GM21717 (cell line): ENCODE results near the gene TNFRSF1A.
"Not testable (repeated sequence)": the region's sequence is repeated elsewhere in the genome, so short reads cannot be mapped to it uniquely, and the experiment has no call there.

Source experiments
- ATAC-seq: cut with Tn5 transposase; IDR thresholded peaks from one replicate; pipeline ENCODE4 v1.9.1; 2021; ENCODE audit warnings: mild to moderate bottlenecking, moderate library complexity; ENCODE audit not compliant: unreplicated experiment

Gene TNFRSF1A

DNA sequence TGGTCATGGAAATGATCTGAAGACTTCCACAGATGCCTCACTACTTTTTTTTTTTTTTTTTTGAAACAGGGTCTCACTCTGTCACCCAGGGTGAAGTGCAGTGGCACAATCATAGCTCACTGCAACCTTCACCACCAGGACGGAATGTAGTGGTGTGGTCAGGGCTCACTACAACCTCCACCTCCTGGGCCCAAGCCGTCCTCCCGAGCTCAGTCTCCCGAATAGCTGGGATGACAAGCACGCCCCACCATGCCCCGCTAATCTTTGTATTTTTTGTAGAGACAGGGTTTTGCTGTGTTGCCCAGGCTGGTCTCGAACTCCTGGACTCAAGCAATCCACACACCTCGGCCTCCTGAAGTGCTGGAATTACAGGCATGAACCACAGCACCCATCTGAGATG lies 3.3 kb downstream of the TNFRSF1A start:
- not testable (repeated sequence) for ATAC-seq

GRCh38 chr12:6337958-6338433 lies 3.9 kb downstream of the TNFRSF1A start:
- no peak for ATAC-seq

- ATAC-seq, result no peak
Measured at GRCh38 chr12:6336889-6337853, 4.7 kb downstream of the TNFRSF1A start.

GRCh38 chr12:6336079-6336888 lies 5.6 kb downstream of the TNFRSF1A start:
- ATAC-seq, result no peak

GRCh38 chr12:6335451-6336078 lies 6.3 kb downstream of the TNFRSF1A start:
- ATAC-seq, result peak; percentile 62

DNA sequence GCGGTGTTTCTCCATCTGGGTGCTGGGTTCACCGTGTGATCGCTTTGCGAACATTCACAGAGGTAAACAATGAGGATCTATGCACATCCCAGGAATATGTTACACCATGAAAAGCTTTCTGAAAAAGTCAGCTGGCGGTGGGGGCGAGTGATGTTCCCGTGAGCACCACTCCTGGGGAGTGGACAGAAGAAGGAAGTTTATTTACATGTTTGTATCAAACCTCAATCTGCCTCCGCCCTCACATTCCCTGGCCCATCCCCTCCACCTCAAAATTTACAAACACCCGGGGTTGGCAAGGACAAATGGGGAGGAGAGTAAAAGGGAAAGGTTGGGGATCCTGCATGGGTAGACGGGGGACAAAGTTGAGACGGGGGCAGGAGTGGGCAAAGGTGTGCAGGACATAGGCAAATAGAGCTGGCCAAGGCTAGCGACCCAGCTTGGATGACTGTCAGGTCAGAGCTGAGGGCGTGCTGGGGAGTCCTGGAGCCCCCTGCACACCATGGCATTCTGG lies 6.9 kb downstream of the TNFRSF1A start:
- ATAC-seq, result no peak

GRCh38 chr12:6334359-6334758 lies 7.5 kb downstream of the TNFRSF1A start:
- no peak for ATAC-seq

DNA sequence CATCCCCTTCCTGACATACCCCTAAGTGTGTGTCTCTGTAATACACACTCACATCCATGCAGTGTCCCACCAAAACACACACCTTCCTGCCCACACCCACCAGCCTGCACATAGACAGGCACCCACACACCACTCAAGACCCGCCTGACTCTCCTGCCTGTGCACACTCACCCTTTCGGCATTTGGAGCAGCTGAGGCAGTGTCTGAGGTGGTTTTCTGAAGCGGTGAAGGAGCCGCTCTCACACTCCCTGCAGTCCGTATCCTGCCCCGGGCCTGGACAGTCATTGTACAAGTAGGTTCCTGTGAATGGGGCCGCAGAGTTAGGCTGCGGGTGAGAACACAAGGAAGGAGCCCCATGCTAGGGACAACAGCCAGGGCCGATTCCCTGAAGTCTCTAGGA lies 8.3 kb downstream of the TNFRSF1A start:
- ATAC-seq, result no peak

DNA sequence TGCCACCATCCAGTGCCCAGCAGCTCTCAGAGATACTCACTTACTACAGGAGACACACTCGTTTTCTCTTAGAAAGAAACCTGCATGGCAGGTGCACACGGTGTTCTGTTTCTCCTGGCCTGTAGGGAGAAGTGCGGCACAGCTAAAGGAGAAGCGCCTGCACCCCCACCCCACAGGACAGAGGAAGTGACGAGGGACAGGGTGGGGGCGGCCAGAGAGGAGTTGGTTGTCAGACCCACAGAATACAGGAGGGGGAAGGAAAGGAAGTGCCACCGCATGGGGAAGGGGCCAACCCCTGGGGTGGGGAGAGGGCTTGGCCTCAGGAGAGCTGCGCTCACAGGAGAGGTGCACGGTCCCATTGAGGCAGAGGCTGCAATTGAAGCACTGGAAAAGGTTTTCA lies 8.8 kb downstream of the TNFRSF1A start:
- no peak for ATAC-seq

- no peak for ATAC-seq
Measured at GRCh38 chr12:6332459-6332858, 9.4 kb downstream of the TNFRSF1A start.

- no peak for ATAC-seq
Measured at GRCh38 chr12:6330999-6331714, 10.7 kb downstream of the TNFRSF1A start.

DNA sequence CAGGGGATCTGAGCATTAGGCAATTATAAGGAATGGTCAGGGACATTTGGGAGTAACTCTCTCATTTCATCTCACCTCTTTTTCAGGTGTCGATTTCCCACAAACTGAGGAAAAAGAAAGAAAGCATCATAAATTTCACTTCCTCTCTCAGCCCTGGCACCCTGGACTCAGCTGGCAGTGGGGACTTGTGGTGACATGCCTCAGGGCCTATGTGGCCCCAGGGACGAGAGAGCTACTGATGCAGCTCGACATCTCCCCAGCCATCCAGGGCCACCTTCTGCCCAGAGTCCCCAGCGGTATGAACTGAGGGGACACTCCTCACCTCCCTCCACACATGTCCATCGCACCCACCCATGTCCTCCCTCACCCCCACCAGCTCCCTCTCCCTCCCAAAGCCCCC lies 11.7 kb downstream of the TNFRSF1A start:
- no peak for ATAC-seq

DNA sequence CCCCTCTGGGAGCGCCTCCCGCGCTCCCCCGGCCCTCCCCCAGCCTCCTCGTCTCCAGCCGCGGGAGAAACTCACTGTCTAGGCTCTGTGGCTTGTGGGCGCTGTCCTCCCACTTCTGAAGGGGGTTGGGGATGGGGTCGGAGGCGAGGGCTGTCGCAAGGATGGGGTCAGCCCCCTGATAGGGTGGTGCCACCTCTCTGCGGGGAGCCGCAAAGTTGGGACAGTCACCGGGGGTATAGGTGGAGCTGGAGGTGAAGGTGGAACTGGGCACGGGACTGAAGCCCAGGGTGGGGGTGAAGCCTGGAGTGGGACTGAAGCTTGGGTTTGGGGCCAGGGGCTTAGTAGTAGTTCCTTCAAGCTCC lies 12.2 kb downstream of the TNFRSF1A start:
- no peak for ATAC-seq

GRCh38 chr12:6328945-6329702 lies 12.8 kb downstream of the TNFRSF1A start:
- ATAC-seq, result no peak

GRCh38 chr12:6328045-6328779 lies 13.7 kb downstream of the TNFRSF1A start:
- no peak for ATAC-seq

DNA sequence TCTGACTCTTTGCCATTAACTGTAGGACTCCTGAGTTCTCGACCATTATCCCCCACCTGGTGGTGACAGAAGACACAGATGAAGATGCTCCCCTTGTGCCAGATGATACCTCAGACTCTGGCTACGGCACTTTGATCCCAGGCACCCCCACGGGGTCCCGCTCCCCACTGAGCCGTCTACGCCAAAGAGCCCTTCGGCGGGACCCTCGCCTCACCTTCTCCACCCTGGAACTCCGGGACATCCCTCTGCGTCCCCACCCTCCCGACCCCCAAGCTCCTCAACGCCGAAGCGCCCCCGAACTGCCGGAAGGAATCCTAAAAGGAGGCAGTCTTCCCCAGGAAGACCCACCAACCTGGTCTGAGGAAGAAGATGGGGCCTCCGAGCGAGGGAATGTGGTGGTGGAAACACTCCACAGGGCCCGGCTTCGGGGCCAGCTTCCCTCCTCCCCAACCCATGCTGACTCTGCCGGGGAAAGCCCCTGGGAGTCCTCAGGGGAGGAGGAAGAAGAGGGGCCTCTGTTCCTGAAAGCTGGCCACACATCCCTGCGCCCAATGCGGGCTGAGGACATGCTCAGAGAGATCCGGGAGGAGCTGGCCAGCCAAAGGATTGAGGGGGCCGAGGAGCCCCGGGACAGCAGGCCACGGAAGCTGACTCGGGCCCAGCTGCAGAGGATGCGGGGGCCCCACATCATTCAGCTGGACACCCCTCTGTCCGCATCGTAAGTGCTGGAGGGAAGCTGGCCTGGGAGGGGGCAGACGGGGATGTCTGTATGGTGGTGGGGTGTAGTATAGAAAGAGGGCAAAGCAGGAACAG lies 14.4 kb downstream of the TNFRSF1A start:
- ATAC-seq, result no peak

- no peak for ATAC-seq
Measured at GRCh38 chr12:6326316-6327228, 15.3 kb downstream of the TNFRSF1A start.
